ENCODE measurements around the gene COX5A. TPM values are rescaled to one million over a fixed set of nuclear protein-coding genes. Genes with fewer than 3 reads are reported as not detected.
A peak's percentile ranks its signal among the peaks of the same experiment; 100 is the strongest.

The COX5A gene
- total and polyA plus RNA-seq, 8 donors = 112 to 170 (median 128) TPM

- intact Hi-C loops (cut with DNase I) = no loop called here
- Histone ChIP-seq H3K27ac (no peak overlapping the region), H3K36me3 (no peaks in the 10 kb centered on the region), H3K27me3 (peaks cover 0 to 64% of the 10 kb centered on the region in 2 donors), H3K4me3 (no peak overlapping the region), H3K9me3 (no peaks in the 10 kb centered on the region), H3K4me1 (peaks cover 9 to 38% of the 10 kb centered on the region in 2 donors)
- no peak for TF ChIP-seq CTCF (IDR thresholded peaks at IDR 0.05)
- DNase-seq (no peak), ATAC-seq (no peak)
These were observed 22.4 kb upstream of the COX5A start for GRCh38 chr15:74960286-74960685.

DNA sequence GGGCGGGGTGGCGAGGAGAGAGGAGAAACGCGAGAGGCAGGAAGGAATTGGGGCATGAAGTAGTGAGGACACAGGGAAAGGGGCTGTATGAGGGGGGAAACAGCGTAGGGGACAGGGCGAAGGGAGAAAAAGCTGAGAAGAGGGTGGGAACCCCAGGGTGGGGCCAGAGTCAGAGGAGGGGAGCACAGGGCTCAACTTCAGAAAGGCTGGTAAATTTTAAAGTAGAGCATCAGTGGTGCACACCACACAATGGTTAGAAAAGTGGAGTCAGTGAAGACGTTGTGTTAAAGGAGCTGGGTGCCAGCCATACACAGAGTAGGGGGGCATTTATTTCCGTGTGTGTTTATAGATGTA is 21.7 kb upstream of the COX5A start:
- Histone ChIP-seq H3K27ac (no peak overlapping the region), H3K36me3 (no peaks in the 10 kb centered on the region), H3K4me3 (no peak overlapping the region), H3K4me1 (peaks cover 16 to 46% of the 10 kb centered on the region in 2 donors), H3K27me3 (peaks cover 0 to 68% of the 10 kb centered on the region in 2 donors), H3K9me3 (no peaks in the 10 kb centered on the region)
- no peak for DNase-seq
- intact Hi-C loops (cut with DNase I) = loop anchor here in 1 of 2 donors (10.0 kb wide), 1 partner anchor 325 kb away; no protein-coding TSS in a partner anchor
- ATAC-seq = no peak
- no peak for TF ChIP-seq CTCF (IDR thresholded peaks at IDR 0.05)

GRCh38 chr15:74958908-74959585 is 21.2 kb upstream of the COX5A start:
- ATAC-seq (no peak), DNase-seq (peak in 1 of 4 donors; percentile 19)
- Histone ChIP-seq H3K27me3 (peaks cover 0 to 68% of the 10 kb centered on the region in 2 donors), H3K4me1 (peaks cover 19 to 51% of the 10 kb centered on the region in 2 donors), H3K9me3 (no peaks in the 10 kb centered on the region), H3K36me3 (no peaks in the 10 kb centered on the region), H3K4me3 (peak overlapping the region; percentile 57 to 59), H3K27ac (no peak overlapping the region)
- TF ChIP-seq CTCF (IDR thresholded peaks at IDR 0.05) = no peak
- intact Hi-C loops (cut with DNase I) = loop anchor here in 1 of 2 donors (10.0 kb wide), 1 partner anchor 324 kb away; no protein-coding TSS in a partner anchor

GRCh38 chr15:74958320-74958907 is 20.5 kb upstream of the COX5A start:
- H3K27me3 ChIP-seq = peaks cover 0 to 68% of the 10 kb centered on the region in 2 donors
- DNase-seq (peak in 3 of 4 donors; percentile 34 to 81 (median 65)), ATAC-seq (peak; percentile 39)
- intact Hi-C loops (cut with DNase I) = loop anchor here in 1 of 2 donors (10.0 kb wide), 1 partner anchor 324 kb away; no protein-coding TSS in a partner anchor
- no peaks in the 10 kb centered on the region for H3K36me3 ChIP-seq
- peak overlapping the region; percentile 57 to 59 for H3K4me3 ChIP-seq
- peaks cover 19 to 53% of the 10 kb centered on the region in 2 donors for H3K4me1 ChIP-seq
- no peak overlapping the region for H3K27ac ChIP-seq
- TF ChIP-seq CTCF (IDR thresholded peaks at IDR 0.05) = peak in 1 of 2 donors; percentile 17
- H3K9me3 ChIP-seq = no peaks in the 10 kb centered on the region

DNA sequence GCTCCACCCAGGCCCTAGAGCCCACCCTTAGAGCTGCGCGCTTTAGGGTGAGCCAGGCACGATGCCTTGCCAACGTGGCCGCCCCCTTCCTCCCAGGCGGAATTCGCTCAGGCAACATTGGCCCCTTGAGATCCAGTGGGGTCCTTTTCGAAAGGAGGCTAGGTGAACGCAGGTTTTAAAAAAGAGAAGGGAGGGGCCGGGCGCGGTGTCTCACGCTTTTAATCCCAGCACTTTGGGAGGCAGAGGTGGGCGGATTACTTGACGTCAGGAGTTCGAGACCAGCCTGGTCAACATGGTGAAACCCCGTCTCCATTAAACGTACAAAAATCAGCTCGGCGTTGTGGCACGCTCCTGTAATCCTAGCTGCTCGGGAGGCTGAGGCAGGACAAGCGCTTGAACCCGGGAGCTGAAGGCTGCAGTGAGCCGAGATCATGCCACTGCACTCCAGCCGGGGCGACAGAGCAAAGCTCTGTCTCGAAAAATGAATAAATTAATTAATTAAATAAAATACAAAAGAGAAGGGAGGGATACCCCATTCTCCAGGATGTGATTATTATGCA is 19.7 kb upstream of the COX5A start:
- Histone ChIP-seq H3K27ac (peak overlapping the region; percentile 77 to 90), H3K9me3 (no peaks in the 10 kb centered on the region), H3K4me1 (peaks cover 19 to 53% of the 10 kb centered on the region in 2 donors), H3K36me3 (no peaks in the 10 kb centered on the region), H3K27me3 (peaks cover 0 to 68% of the 10 kb centered on the region in 2 donors), H3K4me3 (peak overlapping the region; percentile 57 to 59)
- DNase-seq (no peak), ATAC-seq (no peak)
- no peak for TF ChIP-seq CTCF (IDR thresholded peaks at IDR 0.05)
- intact Hi-C loops (cut with DNase I) = loop anchor here in 1 of 2 donors (10.0 kb wide), 1 partner anchor 323 kb away; no protein-coding TSS in a partner anchor
